Esophagus (tissue), 2 donors: ENCODE data around the gene XBP1. TPM values are rescaled to one million over a fixed set of nuclear protein-coding genes. Genes with fewer than 3 reads are reported as not detected.

Experiments
- H3K27ac ChIP-seq, 2 donors: one replicate each; pipeline ENCODE4 v1.5.1; 2013; ENCODE audit warnings: low read depth in 2 of 2, mild to moderate bottlenecking in 2 of 2, inconsistent platforms in 1 of 2, low read length in 1 of 2, moderate library complexity in 1 of 2
- H3K27me3 ChIP-seq, 2 donors: one replicate each; pipeline ENCODE4 v1.6.1; 2013; ENCODE audit warnings: low read length in 2 of 2, control low read depth in 1 of 2, mild to moderate bottlenecking in 1 of 2; ENCODE audit not compliant: insufficient read depth in 2 of 2, control insufficient read depth in 1 of 2
- H3K36me3 ChIP-seq, 2 donors: one replicate each; pipeline ENCODE4 v1.6.1; 2013; ENCODE audit warnings: low read length in 1 of 2; ENCODE audit not compliant: control insufficient read depth in 2 of 2, insufficient read depth in 2 of 2
- H3K4me1 ChIP-seq, 2 donors: one replicate each; pipeline ENCODE4 v1.6.1; 2013; ENCODE audit warnings: low read length in 1 of 2; ENCODE audit not compliant: control insufficient read depth in 2 of 2, insufficient read depth in 2 of 2
- H3K4me3 ChIP-seq, 2 donors: one replicate each; pipeline ENCODE4 v1.5.1; 2013; ENCODE audit warnings: low read length in 2 of 2, mild to moderate bottlenecking in 2 of 2, low read depth in 1 of 2, moderate library complexity in 1 of 2
- H3K9me3 ChIP-seq, 2 donors: one replicate each; pipeline ENCODE4 v1.6.1; 2013; ENCODE audit warnings: mild to moderate bottlenecking in 2 of 2, low read depth in 1 of 2, low read length in 1 of 2, moderate library complexity in 1 of 2; ENCODE audit not compliant: control insufficient read depth in 2 of 2, insufficient read depth in 1 of 2
- WGBS, 2 donors: extraction: QIAGEN DNeasy Blood & Tissue Kit; methylation state at CpG; one replicate each; pipeline ENCODE4 v1.1.7; 2013; 5-methylcytosine and 5-hydroxymethylcytosine counted together
- polyA plus RNA-seq, 2 donors: library from polyadenylated mRNA; stranded (reverse); fragments of 200-250 nt; gene quantifications; one replicate each; pipeline ENCODE4 v1.2.3, GENCODE V29; 2013
- donor health status: healthy with polysubstance abuse.
- donor health status: Bipolar disorder and iron deficiency.

The XBP1 gene
- polyA plus RNA-seq, 2 donors = 30.5 to 84.1 TPM

- no peaks in the 10 kb centered on the region for H3K27me3 ChIP-seq
- H3K4me1 ChIP-seq = peaks cover 0 to 2% of the 10 kb centered on the region in 2 donors
- H3K4me3 ChIP-seq = no peak overlapping the region
- no peaks in the 10 kb centered on the region for H3K9me3 ChIP-seq
- WGBS, 2 donors = 92 to 96% methylated on average over 2 of the region's 2 CpGs
- H3K27ac ChIP-seq = no peak overlapping the region
- H3K36me3 ChIP-seq = no peaks in the 10 kb centered on the region
These were observed 20.5 kb upstream of the XBP1 start for GRCh38 chr22:28820885-28821284.

DNA sequence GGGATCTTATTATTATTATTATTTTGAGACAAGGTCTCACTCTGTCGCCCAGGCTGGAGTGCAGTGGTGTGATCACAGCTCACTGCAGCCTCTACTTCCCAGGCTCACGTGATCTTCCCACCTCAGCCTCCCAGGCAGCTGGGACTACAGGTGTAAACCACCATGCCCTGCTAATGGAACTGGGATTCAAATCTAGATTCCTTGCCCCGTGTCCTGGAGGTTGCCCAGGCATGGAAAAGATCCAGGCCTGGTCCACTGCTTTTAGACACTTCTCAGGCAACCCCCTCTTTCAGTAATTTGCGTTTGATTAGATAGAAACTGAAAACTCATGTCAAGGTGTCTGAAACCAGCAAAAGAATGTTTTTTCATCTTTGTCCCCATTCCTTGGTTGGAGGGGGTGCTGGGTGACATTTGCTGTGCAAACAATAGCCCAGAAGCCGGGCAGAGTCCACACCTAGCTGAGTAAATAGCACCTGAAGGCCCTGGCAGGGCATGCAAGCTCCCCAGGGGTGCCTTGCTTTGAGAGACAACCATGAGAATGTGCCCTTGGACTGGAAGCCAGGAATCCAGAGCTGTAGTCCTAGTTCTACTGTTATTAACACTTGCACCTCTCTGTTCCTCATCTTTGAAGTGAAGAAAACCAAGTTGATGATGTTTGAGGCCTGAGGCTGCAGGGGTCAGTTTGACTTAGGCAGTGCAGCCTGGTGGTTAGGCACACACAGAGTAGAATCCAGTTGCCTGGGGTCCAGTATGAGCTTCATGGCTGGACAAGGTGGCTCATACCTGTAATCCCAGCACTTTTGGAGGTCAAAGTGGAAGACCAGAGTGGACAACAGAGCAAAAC is 19.1 kb upstream of the XBP1 start:
- no peaks in the 10 kb centered on the region for H3K9me3 ChIP-seq
- H3K4me1 ChIP-seq = peaks cover 0 to 2% of the 10 kb centered on the region in 2 donors
- WGBS, 2 donors = 64 to 80% methylated on average over 5 of the region's 5 CpGs
- no peaks in the 10 kb centered on the region for H3K27me3 ChIP-seq
- H3K36me3 ChIP-seq = no peaks in the 10 kb centered on the region
- peak overlapping the region; percentile 89 to 93 for H3K27ac ChIP-seq
- H3K4me3 ChIP-seq = no peak overlapping the region

DNA sequence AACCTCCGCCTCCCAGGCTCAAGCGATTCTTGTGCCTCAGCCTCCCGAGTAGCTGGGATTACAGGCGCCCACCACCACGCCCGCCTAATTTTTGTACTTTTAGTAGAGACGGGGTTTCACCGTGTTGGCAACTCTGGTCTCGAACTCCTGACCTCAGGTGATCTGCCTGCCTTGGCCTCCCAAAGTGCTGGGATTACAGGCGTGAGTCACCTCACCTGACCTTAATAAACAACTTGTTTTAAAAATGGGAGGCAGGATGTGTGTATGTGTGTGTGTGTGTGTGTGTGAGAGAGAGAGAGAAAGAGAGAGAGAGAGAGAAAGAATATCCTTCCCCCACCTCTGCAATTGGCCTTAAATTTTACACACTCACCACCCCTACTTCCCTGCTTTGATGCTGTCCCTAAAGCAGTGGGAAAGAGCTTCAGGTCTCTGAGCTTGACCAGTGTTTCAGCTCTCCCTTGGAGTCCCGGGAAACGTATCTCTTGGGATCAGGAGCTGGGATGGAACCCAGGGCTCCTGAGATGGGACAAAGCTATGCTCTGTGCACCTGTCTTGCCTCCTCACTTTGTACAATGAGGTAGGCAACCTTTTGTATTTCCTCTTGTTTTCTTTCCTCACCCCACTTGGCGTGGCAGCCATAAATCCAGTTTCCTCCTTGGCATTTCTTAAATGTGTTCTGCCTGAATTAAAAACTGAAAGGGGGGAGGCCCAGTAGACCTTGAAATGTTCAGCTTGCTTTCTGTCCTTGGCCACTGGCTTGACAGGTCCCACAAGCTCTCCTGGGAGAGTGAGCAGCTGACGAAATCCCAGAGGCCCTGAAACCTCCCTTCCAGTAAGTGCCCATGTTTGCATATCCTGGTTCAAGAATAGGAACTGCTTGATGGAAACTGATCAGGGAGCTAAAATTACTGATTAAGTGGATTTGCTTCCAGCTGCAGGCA is 17.8 kb upstream of the XBP1 start:
- H3K4me1 ChIP-seq = peaks cover 0 to 2% of the 10 kb centered on the region in 2 donors
- H3K27ac ChIP-seq = peak overlapping the region; percentile 89 to 95
- 62 to 69% methylated on average over 14 of the region's 14 CpGs for WGBS, 2 donors

GRCh38 chr22:28817064-28817463 is 16.7 kb upstream of the XBP1 start:
- H3K4me3 ChIP-seq = no peak overlapping the region
- WGBS, 2 donors = 89 to 98% methylated on average over 2 of the region's 2 CpGs
- no peaks in the 10 kb centered on the region for H3K36me3 ChIP-seq
- no peaks in the 10 kb centered on the region for H3K27me3 ChIP-seq
- H3K9me3 ChIP-seq = no peaks in the 10 kb centered on the region
- H3K27ac ChIP-seq = no peak overlapping the region
- H3K4me1 ChIP-seq = peaks cover 0 to 5% of the 10 kb centered on the region in 2 donors

More for the DNA sequence above, 17.8 kb upstream of the XBP1 start:
- no peaks in the 10 kb centered on the region for H3K9me3 ChIP-seq
- H3K4me3 ChIP-seq = no peak overlapping the region
- H3K27me3 ChIP-seq = no peaks in the 10 kb centered on the region
- no peaks in the 10 kb centered on the region for H3K36me3 ChIP-seq

DNA sequence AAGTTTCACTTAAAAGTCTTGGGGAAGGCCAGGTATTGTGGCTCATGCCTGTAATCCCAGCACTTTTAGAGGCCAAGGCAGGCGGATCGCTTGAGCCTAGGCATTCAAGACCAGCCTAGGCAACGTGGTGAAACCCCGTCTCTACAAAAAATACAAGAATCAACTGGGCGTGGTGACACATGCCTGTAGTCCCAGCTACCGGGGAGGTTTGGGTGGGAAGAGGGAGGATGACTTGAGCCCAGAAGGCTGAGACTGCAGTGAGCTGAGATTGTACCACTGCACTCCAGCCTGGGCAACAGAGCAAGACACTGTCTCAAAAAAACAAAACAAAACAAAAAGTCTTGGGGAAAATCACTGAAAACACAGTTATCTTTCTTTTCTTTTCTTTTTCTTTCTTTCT is 15.4 kb upstream of the XBP1 start:
- H3K36me3 ChIP-seq = no peaks in the 10 kb centered on the region
- peak overlapping the region in 1 of 2 donors; percentile 7 for H3K27ac ChIP-seq
- 60 to 68% methylated on average over 6 of the region's 6 CpGs for whole genome bisulfite sequencing, 2 donors
- no peaks in the 10 kb centered on the region for H3K9me3 ChIP-seq
- H3K4me3 ChIP-seq = no peak overlapping the region
- H3K27me3 ChIP-seq = no peaks in the 10 kb centered on the region
- H3K4me1 ChIP-seq = peaks cover 0 to 10% of the 10 kb centered on the region in 2 donors

GRCh38 chr22:28815111-28815510 is 14.7 kb upstream of the XBP1 start:
- H3K4me1 ChIP-seq = peaks cover 0 to 10% of the 10 kb centered on the region in 2 donors
- WGBS, 2 donors = 68 to 72% methylated on average over 6 of the region's 6 CpGs
- H3K36me3 ChIP-seq = no peaks in the 10 kb centered on the region
- no peak overlapping the region for H3K4me3 ChIP-seq
- H3K9me3 ChIP-seq = no peaks in the 10 kb centered on the region
- H3K27ac ChIP-seq = peak overlapping the region; percentile 7 to 15
- H3K27me3 ChIP-seq = no peaks in the 10 kb centered on the region

GRCh38 chr22:28813772-28814518 is 13.6 kb upstream of the XBP1 start:
- Histone ChIP-seq H3K36me3 (no peaks in the 10 kb centered on the region), H3K27ac (peak overlapping the region in 1 of 2 donors; percentile 58), H3K4me1 (peaks cover 0 to 11% of the 10 kb centered on the region in 2 donors), H3K27me3 (no peaks in the 10 kb centered on the region), H3K9me3 (no peaks in the 10 kb centered on the region), H3K4me3 (no peak overlapping the region)
- WGBS, 2 donors = 61 to 82% methylated on average over 2 of the region's 2 CpGs

DNA sequence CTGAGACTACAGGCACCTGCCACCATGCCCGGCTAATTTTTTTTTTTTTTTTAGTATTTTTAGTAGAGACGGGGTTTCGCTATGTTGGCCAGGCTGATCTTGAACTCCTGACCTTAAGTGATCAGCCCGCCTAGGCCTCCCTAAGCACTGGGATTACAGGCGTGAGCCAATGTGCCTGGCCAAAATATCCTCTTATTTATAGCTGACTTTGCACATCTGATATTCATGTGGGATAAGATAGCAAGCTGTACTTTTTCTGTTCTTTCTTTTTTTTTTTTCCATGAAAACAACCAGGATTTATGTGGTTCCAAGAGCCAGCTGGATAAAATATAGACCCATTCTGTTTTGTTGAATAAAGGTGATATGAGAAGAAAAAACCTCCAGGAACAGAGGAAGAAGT is 12.1 kb upstream of the XBP1 start:
- WGBS, 2 donors = 44 to 50% methylated on average over 5 of the region's 5 CpGs
- no peaks in the 10 kb centered on the region for H3K9me3 ChIP-seq
- H3K27me3 ChIP-seq = no peaks in the 10 kb centered on the region
- no peaks in the 10 kb centered on the region for H3K36me3 ChIP-seq
- H3K4me1 ChIP-seq = peaks cover 0 to 9% of the 10 kb centered on the region in 2 donors
- no peak overlapping the region for H3K4me3 ChIP-seq
- peak overlapping the region; percentile 50 to 60 for H3K27ac ChIP-seq
